Spleen (tissue), 7 donors: Measurements from ENCODE around the gene CLEC16A.

ENCODE experiments used
- CTCF ChIP-seq, 11 experiments: fragments of 200-600 bp in 7 of 11; fragments of 450-650 bp in 4 of 11; sonication (generic) in 4 of 11; IDR thresholded peaks in 8 of 11; conservative IDR thresholded peaks in 3 of 11; 1 replicate in 7 of 11; 2 replicates in 4 of 11; pipeline versions ENCODE4 v1.4.0 to v1.8.0; 2016 to 2021; ENCODE audit warnings: antibody characterized with exemption in 11 of 11, inconsistent platforms in 4 of 11, mild to moderate bottlenecking in 1 of 11
- POLR2AphosphoS5 ChIP-seq, 3 donors: sonication (generic); formaldehyde crosslinking; IDR thresholded peaks; one replicate each; pipeline ENCODE4 v1.5.1; 2017; ENCODE audit warnings: antibody characterized with exemption in 3 of 3
- donor health status: DM: no; HTN: no; CAD: no; lungs with moderate emphysema.
- donor health status: DM: no; HTN: no; CAD: no.
- donor health status: DM: no; HTN: no; CAD: no.

GRCh38 chr16:11016993-11017392 is 72.6 kb downstream of the CLEC16A start:
- TF ChIP-seq POLR2AphosphoS5 (IDR thresholded peaks at IDR 0.05): no peak
- no peak for TF ChIP-seq CTCF (IDR thresholded peaks at IDR 0.05 in 8 of 11, conservative IDR thresholded peaks at IDR 0.05 in 3 of 11)
